Right atrium auricular region (tissue), 2 donors: ENCODE measurements around the gene MATCAP1. TPM values are rescaled to one million over a fixed set of nuclear protein-coding genes. Genes with fewer than 3 reads are reported as not detected.

Experiments
- DNase-seq: peaks from one replicate; pipeline ENCODE4 v3.0.0-alpha.2; 2019; ENCODE audit warnings: low spot score
- H3K27ac ChIP-seq, 2 donors: fragments of 200-600 bp; sonication (generic); 1 replicate in 1 of 2; 2 replicates in 1 of 2; pipeline ENCODE4 v1.5.1; 2016 to 2019
- H3K27me3 ChIP-seq, 2 donors: fragments of 200-600 bp; sonication (generic); one replicate each; pipeline versions ENCODE4 v1.5.1 to v1.6.0; 2017 to 2019
- H3K36me3 ChIP-seq: fragments of 200-600 bp; sonication (generic); one replicate; pipeline ENCODE4 v1.5.1; 2016
- H3K4me1 ChIP-seq, 2 donors: fragments of 200-600 bp; sonication (generic); one replicate each; pipeline versions ENCODE4 v1.5.1 to v1.6.0; 2017 to 2019
- H3K4me3 ChIP-seq, 2 donors: fragments of 200-600 bp; sonication (generic); 1 replicate in 1 of 2; 2 replicates in 1 of 2; pipeline ENCODE4 v1.5.1; 2017 to 2019; ENCODE audit warnings: mild to moderate bottlenecking in 1 of 2, moderate library complexity in 1 of 2
- H3K9me3 ChIP-seq, 2 donors: fragments of 200-600 bp; sonication (generic); one replicate each; pipeline ENCODE4 v1.5.1; 2019
- total RNA-seq, 2 donors: library from RNA; depleted of rRNA; stranded (reverse); fragments of >200 nt; gene quantifications; one replicate each; pipeline ENCODE4 v1.1.0, GENCODE V29; 2016
- TF ChIP-seq, protein P1 (sequence below), 2 donors: fragments of 200-600 bp; sonication (generic); IDR thresholded peaks; one replicate each; pipeline ENCODE4 v1.5.1; 2019; ENCODE audit warnings: antibody characterized with exemption in 2 of 2

The MATCAP1 gene
- total RNA-seq, 2 donors from 2014 or later: 4.2 to 7.8 TPM

GRCh38 chr16:67166598-67167168, 17.1 kb downstream of the MATCAP1 start:
- DNase-seq: no peak
- H3K4me1 ChIP-seq: peaks cover 0 to 74% of the 10 kb centered on the region in 2 donors
- TF ChIP-seq, protein P1, sequence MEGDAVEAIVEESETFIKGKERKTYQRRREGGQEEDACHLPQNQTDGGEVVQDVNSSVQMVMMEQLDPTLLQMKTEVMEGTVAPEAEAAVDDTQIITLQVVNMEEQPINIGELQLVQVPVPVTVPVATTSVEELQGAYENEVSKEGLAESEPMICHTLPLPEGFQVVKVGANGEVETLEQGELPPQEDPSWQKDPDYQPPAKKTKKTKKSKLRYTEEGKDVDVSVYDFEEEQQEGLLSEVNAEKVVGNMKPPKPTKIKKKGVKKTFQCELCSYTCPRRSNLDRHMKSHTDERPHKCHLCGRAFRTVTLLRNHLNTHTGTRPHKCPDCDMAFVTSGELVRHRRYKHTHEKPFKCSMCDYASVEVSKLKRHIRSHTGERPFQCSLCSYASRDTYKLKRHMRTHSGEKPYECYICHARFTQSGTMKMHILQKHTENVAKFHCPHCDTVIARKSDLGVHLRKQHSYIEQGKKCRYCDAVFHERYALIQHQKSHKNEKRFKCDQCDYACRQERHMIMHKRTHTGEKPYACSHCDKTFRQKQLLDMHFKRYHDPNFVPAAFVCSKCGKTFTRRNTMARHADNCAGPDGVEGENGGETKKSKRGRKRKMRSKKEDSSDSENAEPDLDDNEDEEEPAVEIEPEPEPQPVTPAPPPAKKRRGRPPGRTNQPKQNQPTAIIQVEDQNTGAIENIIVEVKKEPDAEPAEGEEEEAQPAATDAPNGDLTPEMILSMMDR (IDR thresholded peaks at IDR 0.05): no peak
- H3K27ac ChIP-seq: peak overlapping the region in 1 of 2 donors; percentile 1
- no peak overlapping the region for H3K4me3 ChIP-seq
- H3K27me3 ChIP-seq: no peaks in the 10 kb centered on the region
- no peaks in the 10 kb centered on the region for H3K36me3 ChIP-seq
- H3K9me3 ChIP-seq: no peaks in the 10 kb centered on the region

- Histone ChIP-seq H3K27me3 (no peaks in the 10 kb centered on the region), H3K4me1 (peaks cover 0 to 74% of the 10 kb centered on the region in 2 donors), H3K9me3 (no peaks in the 10 kb centered on the region), H3K36me3 (no peaks in the 10 kb centered on the region), H3K4me3 (no peak overlapping the region), H3K27ac (peak overlapping the region in 1 of 2 donors; percentile 69)
- TF ChIP-seq, protein P1 (IDR thresholded peaks at IDR 0.05): no peak
- no peak for DNase-seq
These were observed 17.6 kb downstream of the MATCAP1 start for GRCh38 chr16:67166110-67166547.

GRCh38 chr16:67165121-67166078, 18.4 kb downstream of the MATCAP1 start:
- peak overlapping the region; percentile 69 to 80 for H3K27ac ChIP-seq
- no peaks in the 10 kb centered on the region for H3K9me3 ChIP-seq
- H3K27me3 ChIP-seq: no peaks in the 10 kb centered on the region
- peak overlapping the region; percentile 26 to 47 for H3K4me3 ChIP-seq
- H3K4me1 ChIP-seq: peaks cover 0 to 70% of the 10 kb centered on the region in 2 donors
- no peak for DNase-seq
- TF ChIP-seq, protein P1 (IDR thresholded peaks at IDR 0.05): no peak
- H3K36me3 ChIP-seq: no peaks in the 10 kb centered on the region

DNA sequence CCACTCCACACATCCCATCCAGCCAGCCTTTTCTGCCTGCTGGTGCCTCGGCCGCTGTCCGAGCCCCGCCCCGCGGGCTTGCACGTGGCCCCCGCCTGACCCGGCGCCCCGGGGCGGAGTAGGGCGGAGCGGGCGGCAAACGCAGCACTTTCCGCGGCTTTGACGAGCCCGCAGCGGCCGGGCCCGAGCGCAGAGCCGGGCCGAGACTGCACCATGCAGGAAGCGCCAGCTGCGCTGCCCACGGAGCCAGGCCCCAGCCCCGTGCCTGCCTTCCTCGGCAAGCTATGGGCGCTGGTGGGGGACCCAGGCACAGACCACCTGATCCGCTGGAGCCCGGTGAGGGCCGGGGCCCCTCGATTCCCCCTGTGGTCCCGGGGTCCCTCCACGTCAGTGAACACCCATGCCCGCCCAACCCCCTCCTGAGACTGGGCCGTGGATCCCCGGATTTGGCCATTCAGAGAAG, 19.1 kb downstream of the MATCAP1 start, which contains the start of gene HSF4:
Gene HSF4, plus strand, starts transcription at position 147 of the 463 bp plus-strand sequence. Its CDS starts 67 bp downstream, at position 214.
- Histone ChIP-seq H3K4me1 (peaks cover 0 to 64% of the 10 kb centered on the region in 2 donors), H3K27ac (peak within 1 kb of the TSS; percentile 69 to 80), H3K27me3 (no peaks in the 10 kb centered on the region), H3K36me3 (no peaks in the 10 kb centered on the region), H3K4me3 (peak within 1 kb of the TSS; percentile 26 to 47), H3K9me3 (no peaks in the 10 kb centered on the region)
- no peak for DNase-seq
- TF ChIP-seq, protein P1 (IDR thresholded peaks at IDR 0.05): no peak

GRCh38 chr16:67163999-67164558, 19.7 kb downstream of the MATCAP1 start:
- Histone ChIP-seq H3K27me3 (no peaks in the 10 kb centered on the region), H3K27ac (peak overlapping the region; percentile 69 to 80), H3K9me3 (no peaks in the 10 kb centered on the region), H3K4me1 (peaks cover 0 to 61% of the 10 kb centered on the region in 2 donors), H3K4me3 (peak overlapping the region; percentile 16 to 47), H3K36me3 (no peaks in the 10 kb centered on the region)
- DNase-seq: no peak
- TF ChIP-seq, protein P1 (IDR thresholded peaks at IDR 0.05): no peak
